Loucy (cell line): ENCODE results near the gene PTK6.

ENCODE experiments used
- EZH2phosphoT487 ChIP-seq: fragments of 200-600 bp; IDR thresholded peaks from 2 replicates; pipeline ENCODE4 v1.6.1; 2018; ENCODE audit warnings: antibody characterized with exemption, mild to moderate bottlenecking, moderate library complexity, borderline replicate concordance
- TF ChIP-seq, protein P1 (sequence below): fragments of 200-600 bp; sonication (generic); conservative IDR thresholded peaks from 2 replicates; pipeline ENCODE4 v1.5.1; 2014; ENCODE audit warnings: mild to moderate bottlenecking, antibody characterized with exemption, low read length

DNA sequence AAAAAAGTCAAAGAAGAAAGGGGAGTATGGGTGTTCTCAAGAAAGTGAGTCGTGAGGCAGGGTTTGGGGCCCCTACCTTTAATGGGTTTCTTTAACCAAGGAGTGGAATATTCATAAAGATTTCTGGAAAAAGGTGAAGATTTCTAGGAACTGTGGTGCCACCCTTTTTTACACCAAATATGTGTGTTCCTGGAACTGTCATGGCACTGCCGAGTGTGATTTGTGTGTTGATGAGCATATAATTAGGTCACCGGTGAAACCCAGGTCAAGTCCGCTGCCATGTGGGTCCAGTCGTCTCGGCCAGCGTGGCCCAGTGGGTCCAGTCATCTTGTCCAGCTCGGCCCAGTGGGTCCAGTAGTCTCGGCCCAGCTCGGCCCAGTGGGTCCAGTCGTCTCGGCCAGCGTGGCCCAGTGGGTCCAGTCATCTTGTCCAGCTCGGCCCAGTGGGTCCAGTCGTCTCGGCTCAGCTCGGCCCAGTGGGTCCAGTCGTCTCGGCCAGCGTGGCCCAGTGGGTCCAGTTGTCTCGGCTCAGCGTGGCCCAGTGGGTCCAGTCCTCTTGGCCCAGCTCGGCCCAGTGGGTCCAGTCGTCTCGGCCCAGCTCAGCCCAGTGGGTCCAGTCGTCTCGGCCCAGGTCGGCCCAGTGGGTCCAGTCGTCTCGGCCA is 30.0 kb downstream of the PTK6 start:
- no peak for TF ChIP-seq EZH2phosphoT487
- TF ChIP-seq, protein P1, sequence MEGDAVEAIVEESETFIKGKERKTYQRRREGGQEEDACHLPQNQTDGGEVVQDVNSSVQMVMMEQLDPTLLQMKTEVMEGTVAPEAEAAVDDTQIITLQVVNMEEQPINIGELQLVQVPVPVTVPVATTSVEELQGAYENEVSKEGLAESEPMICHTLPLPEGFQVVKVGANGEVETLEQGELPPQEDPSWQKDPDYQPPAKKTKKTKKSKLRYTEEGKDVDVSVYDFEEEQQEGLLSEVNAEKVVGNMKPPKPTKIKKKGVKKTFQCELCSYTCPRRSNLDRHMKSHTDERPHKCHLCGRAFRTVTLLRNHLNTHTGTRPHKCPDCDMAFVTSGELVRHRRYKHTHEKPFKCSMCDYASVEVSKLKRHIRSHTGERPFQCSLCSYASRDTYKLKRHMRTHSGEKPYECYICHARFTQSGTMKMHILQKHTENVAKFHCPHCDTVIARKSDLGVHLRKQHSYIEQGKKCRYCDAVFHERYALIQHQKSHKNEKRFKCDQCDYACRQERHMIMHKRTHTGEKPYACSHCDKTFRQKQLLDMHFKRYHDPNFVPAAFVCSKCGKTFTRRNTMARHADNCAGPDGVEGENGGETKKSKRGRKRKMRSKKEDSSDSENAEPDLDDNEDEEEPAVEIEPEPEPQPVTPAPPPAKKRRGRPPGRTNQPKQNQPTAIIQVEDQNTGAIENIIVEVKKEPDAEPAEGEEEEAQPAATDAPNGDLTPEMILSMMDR = no peak
